Measurements from ENCODE around the gene AFP.

DNA sequence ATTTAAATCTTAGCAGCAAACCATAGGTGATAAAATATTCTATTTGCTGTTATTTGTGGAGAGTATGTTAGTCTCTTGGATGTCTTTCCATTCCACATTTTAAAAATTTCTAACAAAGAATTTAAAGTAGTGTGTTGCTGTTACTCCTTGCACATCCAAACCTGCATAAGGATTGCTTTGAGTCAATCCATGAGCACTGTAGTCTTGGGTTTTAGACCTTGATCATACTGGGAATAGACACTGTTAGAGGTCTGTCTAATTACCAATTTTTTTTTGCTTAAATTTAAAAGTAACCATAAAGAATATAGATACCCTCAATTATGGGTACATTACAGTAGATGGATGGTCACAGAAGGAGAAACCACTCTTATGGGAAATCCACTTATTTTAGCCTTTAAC, 1.5 kb downstream of the AFP start:
- TF ChIP-seq TCF12 (IDR thresholded peaks at IDR 0.05; ENCODE audit: low read depth, low read length) (no peak), NRF1 (IDR thresholded peaks at IDR 0.05; ENCODE audit: low read depth, low read length) (no peak), EP300 (IDR thresholded peaks at IDR 0.05; ENCODE audit: borderline replicate concordance in 1 of 2, low read depth in 2 of 2, low read length in 2 of 2) (no peak), POLR2A (IDR thresholded peaks at IDR 0.05; ENCODE audit: control extremely low read depth in 1 of 2, low read depth in 2 of 2, low read length in 2 of 2) (no peak)
